GM19372 (cell line): ENCODE results near the gene EFEMP2.

Source experiments
- ATAC-seq: cut with Tn5 transposase; IDR thresholded peaks from one replicate; pipeline ENCODE4 v1.9.1; 2021; ENCODE audit warnings: mild to moderate bottlenecking, low read depth, moderate library complexity; ENCODE audit not compliant: unreplicated experiment

The EFEMP2 gene

GRCh38 chr11:65867284-65868071, 5.1 kb downstream of the EFEMP2 start:
- ATAC-seq: no peak

- ATAC-seq: no peak
These were observed 5.9 kb downstream of the EFEMP2 start for GRCh38 chr11:65866509-65867283.

GRCh38 chr11:65865550-65866172, 6.9 kb downstream of the EFEMP2 start:
- ATAC-seq: no peak

- ATAC-seq: no peak
These were observed 7.7 kb downstream of the EFEMP2 start for GRCh38 chr11:65864706-65865471.

GRCh38 chr11:65863889-65864705, 8.5 kb downstream of the EFEMP2 start:
- no peak for ATAC-seq

- ATAC-seq: no peak
These were observed 9.4 kb downstream of the EFEMP2 start for GRCh38 chr11:65862941-65863888.

- no peak for ATAC-seq
These were observed 10.3 kb downstream of the EFEMP2 start for GRCh38 chr11:65862191-65862735.

- no peak for ATAC-seq
These were observed 10.9 kb downstream of the EFEMP2 start for GRCh38 chr11:65861533-65862183.

GRCh38 chr11:65861165-65861505, 11.5 kb downstream of the EFEMP2 start:
- ATAC-seq: no peak

GRCh38 chr11:65860278-65861164, 12.1 kb downstream of the EFEMP2 start, which contains the start of gene MUS81:
Gene MUS81 (plus strand): TSS chr11:65860433. CDS start chr11:65860754, 321 bp downstream.
- ATAC-seq: no peak

- ATAC-seq: no peak
These were observed 12.8 kb downstream of the EFEMP2 start for GRCh38 chr11:65859812-65860277.

GRCh38 chr11:65859095-65859811, 13.3 kb downstream of the EFEMP2 start:
- peak; percentile 48 for ATAC-seq

GRCh38 chr11:65858681-65859087, 13.9 kb downstream of the EFEMP2 start:
- no peak for ATAC-seq

GRCh38 chr11:65857853-65858680, 14.5 kb downstream of the EFEMP2 start, which contains the start of gene CFL1:
Gene CFL1 (minus strand): TSS chr11:65858180. CDS start chr11:65858099, 81 bp downstream.
- ATAC-seq: peak; percentile 44

GRCh38 chr11:65857500-65857852, 15.1 kb downstream of the EFEMP2 start:
- peak; percentile 1 for ATAC-seq
